PFSK-1 (cell line): ENCODE results near the gene HECTD2.

Source experiments
- FOXP2 ChIP-seq: optimal IDR thresholded peaks from 2 replicates; pipeline ENCODE3; 2011; ENCODE audit warnings: borderline replicate concordance, control low read depth, inconsistent platforms; ENCODE audit not compliant: insufficient read depth; ENCODE audit errors: extremely low read length, extremely low read depth
- POLR2AphosphoS5 ChIP-seq: IDR thresholded peaks from 2 replicates; pipeline ENCODE4 v1.6.1; 2012; ENCODE audit warnings: low read depth, mild to moderate bottlenecking, control low read depth, low read length, moderate library complexity
- TAF1 ChIP-seq: IDR thresholded peaks from 2 replicates; pipeline ENCODE4 v1.6.1; 2012; ENCODE audit warnings: low read length, control low read depth, borderline replicate concordance; ENCODE audit not compliant: insufficient read depth
- TF ChIP-seq, protein P1 (sequence below), 2 experiments: IDR thresholded peaks; 2 replicates each; pipeline versions ENCODE4 v1.6.1 to v1.8.0; 2011 to 2012; ENCODE audit warnings: low read depth in 2 of 2, low read length in 2 of 2, control low read depth in 1 of 2, inconsistent platforms in 1 of 2, mild to moderate bottlenecking in 1 of 2, moderate library complexity in 1 of 2; ENCODE audit not compliant: insufficient read depth in 1 of 2

DNA sequence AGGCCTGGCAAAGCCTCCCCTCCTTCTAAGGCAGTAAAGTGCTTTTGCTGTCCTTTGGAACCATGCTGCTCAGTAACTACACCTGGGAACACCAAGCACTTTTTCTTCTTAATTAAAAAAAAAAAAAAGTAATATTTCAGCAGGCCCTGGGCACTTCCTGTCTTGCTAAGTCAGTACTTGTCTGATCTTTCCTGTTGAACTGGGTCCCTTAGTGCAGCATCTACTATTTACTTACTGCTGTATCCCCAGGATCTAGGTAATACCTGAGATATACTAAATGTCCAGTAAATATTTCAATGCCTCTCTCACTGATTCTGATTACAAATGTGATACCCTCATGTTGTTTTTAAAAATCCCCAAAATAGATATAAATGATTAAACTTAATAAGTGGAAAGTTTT, 145.3 kb downstream of the HECTD2 start:
- TF ChIP-seq POLR2AphosphoS5 (no peak), FOXP2 (no peak), TAF1 (no peak)
- TF ChIP-seq, protein P1, sequence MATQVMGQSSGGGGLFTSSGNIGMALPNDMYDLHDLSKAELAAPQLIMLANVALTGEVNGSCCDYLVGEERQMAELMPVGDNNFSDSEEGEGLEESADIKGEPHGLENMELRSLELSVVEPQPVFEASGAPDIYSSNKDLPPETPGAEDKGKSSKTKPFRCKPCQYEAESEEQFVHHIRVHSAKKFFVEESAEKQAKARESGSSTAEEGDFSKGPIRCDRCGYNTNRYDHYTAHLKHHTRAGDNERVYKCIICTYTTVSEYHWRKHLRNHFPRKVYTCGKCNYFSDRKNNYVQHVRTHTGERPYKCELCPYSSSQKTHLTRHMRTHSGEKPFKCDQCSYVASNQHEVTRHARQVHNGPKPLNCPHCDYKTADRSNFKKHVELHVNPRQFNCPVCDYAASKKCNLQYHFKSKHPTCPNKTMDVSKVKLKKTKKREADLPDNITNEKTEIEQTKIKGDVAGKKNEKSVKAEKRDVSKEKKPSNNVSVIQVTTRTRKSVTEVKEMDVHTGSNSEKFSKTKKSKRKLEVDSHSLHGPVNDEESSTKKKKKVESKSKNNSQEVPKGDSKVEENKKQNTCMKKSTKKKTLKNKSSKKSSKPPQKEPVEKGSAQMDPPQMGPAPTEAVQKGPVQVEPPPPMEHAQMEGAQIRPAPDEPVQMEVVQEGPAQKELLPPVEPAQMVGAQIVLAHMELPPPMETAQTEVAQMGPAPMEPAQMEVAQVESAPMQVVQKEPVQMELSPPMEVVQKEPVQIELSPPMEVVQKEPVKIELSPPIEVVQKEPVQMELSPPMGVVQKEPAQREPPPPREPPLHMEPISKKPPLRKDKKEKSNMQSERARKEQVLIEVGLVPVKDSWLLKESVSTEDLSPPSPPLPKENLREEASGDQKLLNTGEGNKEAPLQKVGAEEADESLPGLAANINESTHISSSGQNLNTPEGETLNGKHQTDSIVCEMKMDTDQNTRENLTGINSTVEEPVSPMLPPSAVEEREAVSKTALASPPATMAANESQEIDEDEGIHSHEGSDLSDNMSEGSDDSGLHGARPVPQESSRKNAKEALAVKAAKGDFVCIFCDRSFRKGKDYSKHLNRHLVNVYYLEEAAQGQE (IDR thresholded peaks at IDR 0.05; ENCODE audit: insufficient read depth in 1 of 2, low read depth in 2 of 2, low read length in 2 of 2) = no peak
